GM21367 (cell line): Measurements from ENCODE around the gene TSHZ1.
"Not testable (repeated sequence)": the region's sequence is repeated elsewhere in the genome, so short reads cannot be mapped to it uniquely, and the experiment has no call there.

Source experiments
- ATAC-seq: cut with Tn5 transposase; IDR thresholded peaks from one replicate; pipeline ENCODE4 v1.9.1; 2021; ENCODE audit not compliant: unreplicated experiment

The TSHZ1 gene

GRCh38 chr18:75304678-75305557, 94.3 kb downstream of the TSHZ1 start:
- ATAC-seq: no peak

- ATAC-seq: no peak
Measured at GRCh38 chr18:75305984-75306383, 95.4 kb downstream of the TSHZ1 start.

- no peak for ATAC-seq
Measured at GRCh38 chr18:75307530-75307929, 96.9 kb downstream of the TSHZ1 start.

GRCh38 chr18:75309564-75309963, 99.0 kb downstream of the TSHZ1 start:
- ATAC-seq: no peak

- no peak for ATAC-seq
Measured at GRCh38 chr18:75314117-75314516, 103.5 kb downstream of the TSHZ1 start.

- ATAC-seq: no peak
Measured at GRCh38 chr18:75314606-75315005, 104.0 kb downstream of the TSHZ1 start.

- no peak for ATAC-seq
Measured at GRCh38 chr18:75316223-75316622, 105.6 kb downstream of the TSHZ1 start.

GRCh38 chr18:75316826-75317225, 106.2 kb downstream of the TSHZ1 start:
- no peak for ATAC-seq

GRCh38 chr18:75317300-75317699, 106.7 kb downstream of the TSHZ1 start:
- ATAC-seq: no peak

- no peak for ATAC-seq
Measured at GRCh38 chr18:75317703-75318102, 107.1 kb downstream of the TSHZ1 start.

- no peak for ATAC-seq
Measured at GRCh38 chr18:75319905-75320304, 109.3 kb downstream of the TSHZ1 start.

- ATAC-seq: no peak
Measured at GRCh38 chr18:75320506-75320905, 109.9 kb downstream of the TSHZ1 start.

GRCh38 chr18:75321431-75321830, 110.8 kb downstream of the TSHZ1 start:
- ATAC-seq: no peak

GRCh38 chr18:75322206-75322605, 111.6 kb downstream of the TSHZ1 start:
- no peak for ATAC-seq

- ATAC-seq: no peak
Measured at GRCh38 chr18:75323821-75324585, 113.4 kb downstream of the TSHZ1 start.

GRCh38 chr18:75324686-75325257, 114.2 kb downstream of the TSHZ1 start:
- no peak for ATAC-seq

GRCh38 chr18:75329753-75330152, 119.2 kb downstream of the TSHZ1 start:
- not testable (repeated sequence) for ATAC-seq

- ATAC-seq: no peak
Measured at GRCh38 chr18:75330308-75330707, 119.7 kb downstream of the TSHZ1 start.

GRCh38 chr18:75334869-75335268, 124.3 kb downstream of the TSHZ1 start:
- no peak for ATAC-seq

- ATAC-seq: no peak
Measured at GRCh38 chr18:75335511-75335910, 124.9 kb downstream of the TSHZ1 start.

GRCh38 chr18:75336767-75337166, 126.2 kb downstream of the TSHZ1 start:
- ATAC-seq: no peak

- ATAC-seq: no peak
Measured at GRCh38 chr18:75337348-75337747, 126.8 kb downstream of the TSHZ1 start.
